ENCODE results near the gene DNALI1.

The DNALI1 gene

DNA sequence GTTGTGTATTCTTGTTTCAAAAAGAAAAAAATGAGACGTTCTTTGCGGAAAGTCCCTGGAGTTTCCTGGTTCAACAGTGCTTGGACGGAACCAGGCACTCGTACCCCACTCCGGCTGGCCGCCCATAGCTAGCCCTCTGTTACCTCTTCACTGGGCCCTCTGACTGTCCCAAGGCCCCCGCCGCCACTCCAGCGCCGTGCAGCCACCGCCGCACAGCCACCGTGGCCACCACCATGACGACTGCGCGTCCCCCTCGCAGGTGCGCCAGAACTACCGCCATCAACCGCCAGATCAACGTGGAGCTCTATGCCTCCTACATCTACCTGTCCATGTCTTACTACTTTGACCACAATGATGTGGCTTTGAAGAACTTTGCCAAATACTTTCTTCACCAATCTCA, 12.2 kb upstream of the DNALI1 start:
- ATAC-seq = no peak
- no peak for TF ChIP-seq GLIS3 (CRISPR knock-in tag; IDR thresholded peaks at IDR 0.05)

DNA sequence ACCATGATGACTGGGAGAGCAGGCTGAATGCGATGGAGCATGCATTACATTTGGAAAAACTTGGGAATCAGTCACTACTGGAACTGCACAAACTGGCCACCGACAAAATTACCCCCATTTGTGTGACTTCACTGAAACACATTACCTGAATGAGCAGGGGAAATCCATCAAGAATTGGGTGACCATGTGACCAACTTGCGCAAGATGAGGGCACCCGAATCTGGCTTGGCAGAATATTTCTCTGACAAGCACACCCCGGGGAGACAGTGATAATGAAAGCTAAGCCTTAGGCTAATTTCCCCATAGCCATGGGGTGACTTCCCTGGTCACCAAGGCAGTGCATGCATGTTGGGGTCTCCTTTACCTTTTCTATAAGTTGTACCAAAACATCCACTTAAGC, 11.7 kb upstream of the DNALI1 start:
- ATAC-seq = no peak

DNA sequence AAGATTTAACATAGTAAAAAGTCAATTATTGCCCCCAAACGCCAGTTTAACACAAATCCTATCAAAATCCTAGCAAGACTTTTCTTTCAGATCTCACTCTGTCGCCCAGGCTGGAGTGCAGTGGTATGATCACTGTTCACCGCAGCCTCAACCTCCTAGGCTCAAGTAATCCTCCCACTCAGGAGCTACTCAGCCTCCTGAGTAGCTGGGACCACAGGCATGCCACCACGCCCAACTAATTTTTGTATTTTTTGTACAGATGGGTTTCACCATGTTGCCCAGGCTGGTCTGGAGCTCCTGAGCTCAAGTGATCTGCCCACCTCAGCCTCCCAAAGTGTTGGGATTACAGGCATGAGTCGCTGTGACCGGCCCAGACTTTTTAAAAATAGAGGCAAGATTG, 7.4 kb upstream of the DNALI1 start:
- no peak for ATAC-seq
- TF ChIP-seq TOX (CRISPR knock-in tag; IDR thresholded peaks at IDR 0.05; ENCODE audit: borderline replicate concordance) (no peak), ZC3H10 (CRISPR knock-in tag; IDR thresholded peaks at IDR 0.05) (no peak), CSDC2 (CRISPR knock-in tag; IDR thresholded peaks at IDR 0.05) (no peak), ISL1 (CRISPR knock-in tag; IDR thresholded peaks at IDR 0.05) (no peak)
- TF ChIP-seq, protein P1, sequence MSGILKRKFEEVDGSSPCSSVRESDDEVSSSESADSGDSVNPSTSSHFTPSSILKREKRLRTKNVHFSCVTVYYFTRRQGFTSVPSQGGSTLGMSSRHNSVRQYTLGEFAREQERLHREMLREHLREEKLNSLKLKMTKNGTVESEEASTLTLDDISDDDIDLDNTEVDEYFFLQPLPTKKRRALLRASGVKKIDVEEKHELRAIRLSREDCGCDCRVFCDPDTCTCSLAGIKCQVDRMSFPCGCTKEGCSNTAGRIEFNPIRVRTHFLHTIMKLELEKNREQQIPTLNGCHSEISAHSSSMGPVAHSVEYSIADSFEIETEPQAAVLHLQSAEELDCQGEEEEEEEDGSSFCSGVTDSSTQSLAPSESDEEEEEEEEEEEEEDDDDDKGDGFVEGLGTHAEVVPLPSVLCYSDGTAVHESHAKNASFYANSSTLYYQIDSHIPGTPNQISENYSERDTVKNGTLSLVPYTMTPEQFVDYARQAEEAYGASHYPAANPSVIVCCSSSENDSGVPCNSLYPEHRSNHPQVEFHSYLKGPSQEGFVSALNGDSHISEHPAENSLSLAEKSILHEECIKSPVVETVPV (CRISPR knock-in tag; IDR thresholded peaks at IDR 0.05) = no peak

More for the DNA sequence above, 11.7 kb upstream of the DNALI1 start:
- TF ChIP-seq ZFP30 (CRISPR knock-in tag; IDR thresholded peaks at IDR 0.05) = no peak
- TF ChIP-seq, protein P2, sequence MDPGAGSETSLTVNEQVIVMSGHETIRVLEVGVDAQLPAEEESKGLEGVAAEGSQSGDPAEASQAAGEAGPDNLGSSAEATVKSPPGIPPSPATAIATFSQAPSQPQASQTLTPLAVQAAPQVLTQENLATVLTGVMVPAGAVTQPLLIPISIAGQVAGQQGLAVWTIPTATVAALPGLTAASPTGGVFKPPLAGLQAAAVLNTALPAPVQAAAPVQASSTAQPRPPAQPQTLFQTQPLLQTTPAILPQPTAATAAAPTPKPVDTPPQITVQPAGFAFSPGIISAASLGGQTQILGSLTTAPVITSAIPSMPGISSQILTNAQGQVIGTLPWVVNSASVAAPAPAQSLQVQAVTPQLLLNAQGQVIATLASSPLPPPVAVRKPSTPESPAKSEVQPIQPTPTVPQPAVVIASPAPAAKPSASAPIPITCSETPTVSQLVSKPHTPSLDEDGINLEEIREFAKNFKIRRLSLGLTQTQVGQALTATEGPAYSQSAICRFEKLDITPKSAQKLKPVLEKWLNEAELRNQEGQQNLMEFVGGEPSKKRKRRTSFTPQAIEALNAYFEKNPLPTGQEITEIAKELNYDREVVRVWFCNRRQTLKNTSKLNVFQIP (CRISPR knock-in tag; IDR thresholded peaks at IDR 0.05; ENCODE audit: borderline replicate concordance, low read depth) = no peak
- TF ChIP-seq, protein P3, sequence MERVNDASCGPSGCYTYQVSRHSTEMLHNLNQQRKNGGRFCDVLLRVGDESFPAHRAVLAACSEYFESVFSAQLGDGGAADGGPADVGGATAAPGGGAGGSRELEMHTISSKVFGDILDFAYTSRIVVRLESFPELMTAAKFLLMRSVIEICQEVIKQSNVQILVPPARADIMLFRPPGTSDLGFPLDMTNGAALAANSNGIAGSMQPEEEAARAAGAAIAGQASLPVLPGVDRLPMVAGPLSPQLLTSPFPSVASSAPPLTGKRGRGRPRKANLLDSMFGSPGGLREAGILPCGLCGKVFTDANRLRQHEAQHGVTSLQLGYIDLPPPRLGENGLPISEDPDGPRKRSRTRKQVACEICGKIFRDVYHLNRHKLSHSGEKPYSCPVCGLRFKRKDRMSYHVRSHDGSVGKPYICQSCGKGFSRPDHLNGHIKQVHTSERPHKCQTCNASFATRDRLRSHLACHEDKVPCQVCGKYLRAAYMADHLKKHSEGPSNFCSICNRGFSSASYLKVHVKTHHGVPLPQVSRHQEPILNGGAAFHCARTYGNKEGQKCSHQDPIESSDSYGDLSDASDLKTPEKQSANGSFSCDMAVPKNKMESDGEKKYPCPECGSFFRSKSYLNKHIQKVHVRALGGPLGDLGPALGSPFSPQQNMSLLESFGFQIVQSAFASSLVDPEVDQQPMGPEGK (CRISPR knock-in tag; IDR thresholded peaks at IDR 0.05; ENCODE audit: borderline replicate concordance) = no peak
- no peak for TF ChIP-seq RARB (CRISPR knock-in tag; IDR thresholded peaks at IDR 0.05)
- TF ChIP-seq, protein P1 (CRISPR knock-in tag; IDR thresholded peaks at IDR 0.05) = no peak
- no peak for TF ChIP-seq TOX (CRISPR knock-in tag; IDR thresholded peaks at IDR 0.05; ENCODE audit: borderline replicate concordance)
- no peak for TF ChIP-seq ZC3H10 (CRISPR knock-in tag; IDR thresholded peaks at IDR 0.05)
- no peak for TF ChIP-seq ISL1 (CRISPR knock-in tag; IDR thresholded peaks at IDR 0.05)
- TF ChIP-seq OSR1 (CRISPR knock-in tag; IDR thresholded peaks at IDR 0.05) = no peak
- TF ChIP-seq ESRRG (CRISPR knock-in tag; IDR thresholded peaks at IDR 0.05) = no peak
- no peak for TF ChIP-seq ZNF70 (CRISPR knock-in tag; IDR thresholded peaks at IDR 0.05)
- TF ChIP-seq GLIS3 (CRISPR knock-in tag; IDR thresholded peaks at IDR 0.05) = no peak
- TF ChIP-seq, protein P4, sequence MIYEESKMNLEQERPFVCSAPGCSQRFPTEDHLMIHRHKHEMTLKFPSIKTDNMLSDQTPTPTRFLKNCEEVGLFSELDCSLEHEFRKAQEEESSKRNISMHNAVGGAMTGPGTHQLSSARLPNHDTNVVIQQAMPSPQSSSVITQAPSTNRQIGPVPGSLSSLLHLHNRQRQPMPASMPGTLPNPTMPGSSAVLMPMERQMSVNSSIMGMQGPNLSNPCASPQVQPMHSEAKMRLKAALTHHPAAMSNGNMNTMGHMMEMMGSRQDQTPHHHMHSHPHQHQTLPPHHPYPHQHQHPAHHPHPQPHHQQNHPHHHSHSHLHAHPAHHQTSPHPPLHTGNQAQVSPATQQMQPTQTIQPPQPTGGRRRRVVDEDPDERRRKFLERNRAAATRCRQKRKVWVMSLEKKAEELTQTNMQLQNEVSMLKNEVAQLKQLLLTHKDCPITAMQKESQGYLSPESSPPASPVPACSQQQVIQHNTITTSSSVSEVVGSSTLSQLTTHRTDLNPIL (CRISPR knock-in tag; IDR thresholded peaks at IDR 0.05; ENCODE audit: low read depth) = no peak
- no peak for TF ChIP-seq ZNF565 (CRISPR knock-in tag; conservative IDR thresholded peaks at IDR 0.05; ENCODE audit: low read depth)

DNA sequence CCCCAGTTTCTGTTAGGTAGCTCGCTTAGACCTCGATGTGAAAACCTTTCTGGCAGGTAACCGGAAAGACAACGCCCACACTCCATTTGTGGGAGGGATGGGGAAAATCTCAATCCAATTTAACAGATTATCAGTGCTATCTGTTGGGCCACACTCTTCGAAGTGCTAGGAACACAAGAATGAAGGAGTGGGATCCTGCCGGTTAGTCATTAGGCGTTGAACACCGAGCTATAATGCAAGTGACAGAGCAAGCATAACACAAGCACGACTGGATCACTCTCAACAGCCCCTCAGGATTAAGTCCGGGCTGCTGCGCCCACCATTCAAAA, 3.2 kb upstream of the DNALI1 start:
- TF ChIP-seq ARNTL (CRISPR knock-in tag; IDR thresholded peaks at IDR 0.05; ENCODE audit: borderline replicate concordance, low read depth) = no peak
- no peak for TF ChIP-seq ESRRG (CRISPR knock-in tag; IDR thresholded peaks at IDR 0.05)
- no peak for TF ChIP-seq PPARA (CRISPR knock-in tag; IDR thresholded peaks at IDR 0.05; ENCODE audit: borderline replicate concordance)
- TF ChIP-seq OSR1 (CRISPR knock-in tag; IDR thresholded peaks at IDR 0.05) = no peak
- TF ChIP-seq ZFP3 (CRISPR knock-in tag; IDR thresholded peaks at IDR 0.05) = no peak
- TF ChIP-seq CSDC2 (CRISPR knock-in tag; IDR thresholded peaks at IDR 0.05) = no peak
- TF ChIP-seq ZFP30 (CRISPR knock-in tag; IDR thresholded peaks at IDR 0.05) = no peak
- TF ChIP-seq, protein P4 (CRISPR knock-in tag; IDR thresholded peaks at IDR 0.05; ENCODE audit: low read depth) = no peak
- no peak for TF ChIP-seq ZNF70 (CRISPR knock-in tag; IDR thresholded peaks at IDR 0.05)
- no peak for TF ChIP-seq TOX (CRISPR knock-in tag; IDR thresholded peaks at IDR 0.05; ENCODE audit: borderline replicate concordance)
- no peak for TF ChIP-seq GLIS3 (CRISPR knock-in tag; IDR thresholded peaks at IDR 0.05)
- no peak for TF ChIP-seq ZC3H10 (CRISPR knock-in tag; IDR thresholded peaks at IDR 0.05)
- ATAC-seq = no peak

Data from SK-N-SH treated with all-trans-retinoic acid at 6 μM for 48 hours (cell line).